ENCODE results near the gene ACY1.

GRCh38 chr3:52021489-52022268, 38.3 kb downstream of the ACY1 start:
- TF ChIP-seq CTCF (IDR thresholded peaks at IDR 0.05): no peak
- TF ChIP-seq POLR2AphosphoS5 (IDR thresholded peaks at IDR 0.05): no peak
- no peak for TF ChIP-seq EP300 (IDR thresholded peaks at IDR 0.05; ENCODE audit: low read depth)
- TF ChIP-seq POLR2A (IDR thresholded peaks at IDR 0.05): no peak
